Coronary artery (tissue), 2 donors: ENCODE measurements around the gene IGFALS.

ENCODE experiments used
- DNase-seq: peaks from one replicate; pipeline ENCODE4 v3.0.0-alpha.2; 2017; ENCODE audit warnings: low spot score
- H3K27ac ChIP-seq, 2 donors: fragments of 200-600 bp; sonication (generic); one replicate each; pipeline ENCODE4 v1.5.1; 2016 to 2019
- H3K4me3 ChIP-seq: fragments of 200-600 bp; sonication (generic); 2 replicates; pipeline ENCODE4 v1.5.1; 2016; ENCODE audit warnings: mild to moderate bottlenecking, moderate library complexity
- CTCF ChIP-seq: fragments of 200-600 bp; sonication (generic); IDR thresholded peaks from one replicate; pipeline ENCODE4 v1.5.1; 2019; ENCODE audit warnings: antibody characterized with exemption

Gene IGFALS

GRCh38 chr16:1792836-1793577 lies 498 bp downstream of the IGFALS start:
- H3K4me3 ChIP-seq = no peak overlapping the region
- DNase-seq = no peak
- H3K27ac ChIP-seq = no peak overlapping the region
- TF ChIP-seq CTCF = no peak

- no peak for TF ChIP-seq CTCF
- no peak for DNase-seq
- Histone ChIP-seq H3K4me3 (no peak overlapping the region), H3K27ac (no peak overlapping the region)
Measured at GRCh38 chr16:1791943-1792812, 1.3 kb downstream of the IGFALS start.

- no peak for TF ChIP-seq CTCF
- Histone ChIP-seq H3K27ac (no peak overlapping the region), H3K4me3 (no peak overlapping the region)
- no peak for DNase-seq
Measured at GRCh38 chr16:1791256-1791942, 2.1 kb downstream of the IGFALS start.

- no peak for DNase-seq
- Histone ChIP-seq H3K27ac (no peak overlapping the region), H3K4me3 (no peak overlapping the region)
- TF ChIP-seq CTCF = no peak
Measured at GRCh38 chr16:1790611-1791255, 2.8 kb downstream of the IGFALS start.

GRCh38 chr16:1790261-1790610 lies 3.3 kb downstream of the IGFALS start:
- no peak for DNase-seq
- no peak for TF ChIP-seq CTCF
- no peak overlapping the region for H3K27ac ChIP-seq
- no peak overlapping the region for H3K4me3 ChIP-seq

GRCh38 chr16:1789643-1790045 lies 3.9 kb downstream of the IGFALS start:
- no peak overlapping the region for H3K27ac ChIP-seq
- DNase-seq = no peak
- TF ChIP-seq CTCF = no peak
- H3K4me3 ChIP-seq = no peak overlapping the region
